ENCODE data around the gene VWA1.
A peak's percentile ranks its signal among the peaks of the same experiment; 100 is the strongest.
"Not testable (repeated sequence)": the region's sequence is repeated elsewhere in the genome, so short reads cannot be mapped to it uniquely, and the experiment has no call there.

Gene VWA1, protein sequence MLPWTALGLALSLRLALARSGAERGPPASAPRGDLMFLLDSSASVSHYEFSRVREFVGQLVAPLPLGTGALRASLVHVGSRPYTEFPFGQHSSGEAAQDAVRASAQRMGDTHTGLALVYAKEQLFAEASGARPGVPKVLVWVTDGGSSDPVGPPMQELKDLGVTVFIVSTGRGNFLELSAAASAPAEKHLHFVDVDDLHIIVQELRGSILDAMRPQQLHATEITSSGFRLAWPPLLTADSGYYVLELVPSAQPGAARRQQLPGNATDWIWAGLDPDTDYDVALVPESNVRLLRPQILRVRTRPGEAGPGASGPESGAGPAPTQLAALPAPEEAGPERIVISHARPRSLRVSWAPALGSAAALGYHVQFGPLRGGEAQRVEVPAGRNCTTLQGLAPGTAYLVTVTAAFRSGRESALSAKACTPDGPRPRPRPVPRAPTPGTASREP

DNA sequence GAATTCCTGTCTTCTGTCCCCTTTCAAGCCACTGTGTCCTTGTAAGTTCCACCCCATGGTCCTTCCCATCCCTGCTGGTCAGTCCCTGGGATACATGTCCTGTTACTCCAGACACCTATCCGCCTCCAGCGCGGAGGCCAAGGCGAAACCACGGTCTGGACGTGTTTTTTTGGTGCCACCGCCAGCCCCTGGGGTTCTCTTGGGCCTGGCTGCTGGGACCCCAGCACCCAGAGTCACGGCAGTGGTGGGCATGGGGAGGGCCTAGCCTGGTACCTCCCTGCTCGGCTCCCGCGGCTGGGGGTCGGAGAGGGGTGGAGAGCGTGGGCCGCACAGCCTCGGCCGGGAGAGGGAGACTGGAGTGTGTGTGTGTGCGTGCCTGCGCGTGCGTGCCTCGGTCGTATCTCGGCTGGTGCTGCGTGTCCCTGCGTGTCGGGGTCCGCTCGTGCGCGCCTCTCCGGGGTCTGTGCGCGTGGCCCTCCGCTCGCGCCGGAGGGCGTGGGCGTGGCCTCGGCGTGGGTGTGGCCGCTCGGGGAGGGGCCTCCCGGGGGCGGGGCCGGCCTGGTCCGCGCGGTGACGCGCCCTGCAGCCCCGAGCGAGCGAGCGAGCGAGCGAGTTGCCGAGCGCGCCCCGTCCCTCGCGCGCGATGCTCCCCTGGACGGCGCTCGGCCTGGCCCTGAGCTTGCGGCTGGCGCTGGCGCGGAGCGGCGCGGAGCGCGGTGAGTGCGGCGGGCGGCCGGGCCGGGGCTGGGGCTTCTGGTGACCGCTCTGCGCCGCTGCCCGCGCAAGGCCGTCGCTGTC, at the start of gene VWA1:
VWA1 (plus strand) TSS at position 585 of the 798 bp plus-strand sequence; CDS start at position 644, 59 bp downstream.
- DNase-seq, result peak; percentile 78

DNA sequence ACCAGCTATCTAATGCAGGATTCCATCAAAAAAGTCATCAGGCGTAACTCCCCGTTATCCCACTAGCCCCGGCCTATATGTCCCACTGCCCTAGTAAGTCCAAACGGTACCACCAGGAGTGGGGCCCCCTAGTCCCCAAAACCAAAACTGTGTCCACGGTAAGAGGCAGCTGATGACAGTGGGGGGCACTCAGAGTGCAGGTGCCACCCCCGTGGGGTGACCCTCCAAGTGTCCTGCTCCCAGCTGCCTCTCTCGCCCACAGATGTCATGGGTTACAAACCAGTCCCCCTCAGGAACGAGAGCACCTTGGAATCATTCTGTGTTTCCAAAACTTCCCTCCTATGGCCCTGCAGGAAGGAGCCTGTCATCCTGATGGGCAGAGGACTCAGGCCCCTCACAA, 49.6 kb upstream of the VWA1 start:
- no peak for DNase-seq

DNA sequence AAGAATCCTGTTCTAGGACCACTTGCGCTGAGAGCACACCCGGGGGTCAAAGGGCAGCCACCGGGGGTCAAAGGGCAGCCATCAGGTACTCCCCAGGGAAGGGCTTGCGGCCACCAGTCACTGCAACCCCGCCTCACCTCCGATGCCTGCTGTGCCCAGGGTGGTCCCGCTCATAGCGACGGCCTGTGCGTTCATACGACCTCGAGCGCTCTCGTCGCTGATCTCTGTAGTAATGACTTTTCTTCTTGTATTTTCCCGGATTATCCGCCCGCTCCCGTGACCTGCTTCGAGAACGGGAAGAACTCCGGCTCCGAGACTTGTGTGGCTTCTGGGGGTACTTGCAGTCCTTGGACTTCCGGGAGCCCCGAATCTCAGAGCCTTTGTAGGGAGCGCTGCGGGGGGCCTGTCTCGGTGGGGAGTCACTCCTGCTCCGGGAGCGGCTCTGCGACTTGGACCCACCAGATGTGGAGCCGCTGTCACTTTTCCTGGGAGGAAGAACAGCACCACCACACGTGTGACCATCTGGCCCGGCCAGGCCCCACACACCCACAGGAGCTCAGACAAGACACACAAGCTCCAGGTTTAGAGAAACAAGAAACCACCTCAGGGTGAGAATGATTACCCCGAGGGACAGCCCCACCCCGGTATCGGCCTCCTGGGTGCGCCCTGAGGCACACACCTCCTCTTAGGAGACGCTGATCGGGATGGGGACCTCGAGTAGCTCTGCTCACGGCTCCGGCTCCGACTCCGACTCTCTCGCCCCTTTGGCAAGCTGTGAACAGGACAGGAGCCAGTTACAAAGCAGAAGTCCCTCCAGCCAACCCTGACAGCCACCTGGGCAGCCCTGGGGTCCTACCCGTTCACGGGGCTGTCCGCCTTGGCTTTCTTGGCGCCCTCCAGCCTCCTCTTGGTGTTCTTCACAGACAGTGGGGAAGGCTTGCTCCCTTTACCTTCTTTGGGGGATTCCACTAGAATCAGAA, 48.1 kb upstream of the VWA1 start:
- no peak for DNase-seq

DNA sequence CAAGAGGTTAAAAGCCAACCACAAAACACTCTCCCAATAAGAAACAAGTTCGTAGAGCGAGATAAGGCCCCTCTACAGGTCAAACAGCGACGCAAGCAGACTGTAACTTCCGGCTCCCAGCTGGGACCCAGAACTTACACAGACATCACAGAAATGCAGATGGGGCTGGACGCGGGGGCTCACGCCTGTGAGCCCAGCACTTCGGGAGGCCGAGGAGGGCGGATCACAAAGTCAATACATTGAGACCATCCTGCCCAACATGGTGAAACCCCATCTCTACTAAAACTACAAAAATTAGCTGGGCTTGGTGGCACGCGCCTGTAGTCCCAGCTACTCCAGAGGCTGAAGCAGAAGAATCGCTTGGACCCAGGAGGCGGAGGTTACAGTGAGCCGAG, 47.4 kb upstream of the VWA1 start:
- DNase-seq, result no peak

DNA sequence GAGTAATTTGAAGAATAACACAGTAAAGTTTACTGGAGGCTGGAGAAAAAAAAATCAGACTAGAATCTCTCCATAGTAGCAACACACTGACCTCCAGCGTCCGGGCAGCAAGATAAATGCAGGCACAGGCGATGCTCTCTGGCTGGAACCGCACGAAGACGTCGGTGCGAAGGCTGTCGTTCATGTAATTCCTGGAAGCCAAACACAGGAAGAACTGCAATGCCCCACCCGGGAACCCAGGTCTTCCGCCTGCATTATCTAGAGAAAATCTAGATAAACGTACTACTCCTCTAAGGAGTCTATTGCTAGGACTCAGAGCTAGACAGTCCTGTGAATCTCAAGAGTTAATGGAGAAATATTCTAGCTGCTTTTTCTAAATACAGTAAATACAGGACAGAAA, 44.8 kb upstream of the VWA1 start:
- DNase-seq, result no peak

DNA sequence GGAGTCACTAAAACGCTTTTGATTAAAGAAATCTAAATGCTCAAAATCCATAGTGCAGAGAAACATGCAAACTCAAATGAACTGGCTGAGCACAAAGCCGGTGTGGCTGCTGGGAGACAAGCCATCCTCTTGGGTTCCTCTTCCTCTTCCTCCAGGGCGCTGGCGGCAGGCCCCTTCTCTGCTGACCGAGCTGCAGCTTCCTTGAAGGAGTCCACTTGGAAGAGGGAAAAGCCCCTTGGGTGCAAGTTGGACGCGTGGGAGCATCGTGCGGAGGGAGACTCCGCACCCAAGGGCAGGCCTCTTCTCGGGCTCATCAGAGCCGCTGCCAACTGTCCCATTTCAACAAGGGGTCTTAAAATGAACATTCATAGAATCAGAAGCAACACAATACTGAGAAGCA, 44.3 kb upstream of the VWA1 start:
- no peak for DNase-seq

DNA sequence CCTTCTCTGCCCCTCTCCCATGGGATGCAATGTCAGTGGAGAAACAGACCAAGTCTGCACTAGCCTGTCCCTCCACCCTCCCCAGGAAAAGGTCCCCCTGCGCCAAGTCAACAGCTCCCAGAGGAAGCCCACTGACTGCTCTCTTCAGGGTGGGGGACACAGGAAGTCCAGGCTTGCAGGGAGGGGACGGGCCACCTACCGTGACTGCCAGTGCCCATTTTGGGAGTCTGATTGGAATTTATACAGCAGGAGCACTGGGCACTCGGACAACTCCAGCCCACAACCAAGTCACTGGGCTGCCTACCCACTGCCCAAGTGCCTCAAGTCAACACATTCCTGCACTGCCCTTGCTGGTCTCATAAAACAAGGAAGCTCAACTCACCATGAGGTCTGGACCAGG, 42.5 kb upstream of the VWA1 start:
- no peak for DNase-seq

DNA sequence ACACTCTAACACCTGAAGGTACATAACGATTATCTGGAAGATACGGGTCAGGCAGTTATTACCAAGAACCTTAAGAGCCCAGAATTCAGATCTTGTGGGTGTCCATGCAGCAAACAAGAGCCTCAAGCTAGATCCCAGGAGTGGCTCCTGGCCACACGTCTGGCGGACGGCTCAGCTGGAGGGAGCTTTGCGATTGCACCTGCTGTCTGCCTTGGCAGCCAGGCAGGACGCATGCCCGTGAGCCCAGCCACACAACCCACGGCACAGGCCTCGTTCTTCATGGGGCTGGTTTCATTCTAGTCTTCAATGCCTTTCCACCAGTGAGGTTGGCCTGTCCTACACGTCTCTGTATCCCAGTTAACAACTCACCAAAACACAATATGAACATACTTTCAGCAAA, 42.1 kb upstream of the VWA1 start:
- DNase-seq, result no peak

DNA sequence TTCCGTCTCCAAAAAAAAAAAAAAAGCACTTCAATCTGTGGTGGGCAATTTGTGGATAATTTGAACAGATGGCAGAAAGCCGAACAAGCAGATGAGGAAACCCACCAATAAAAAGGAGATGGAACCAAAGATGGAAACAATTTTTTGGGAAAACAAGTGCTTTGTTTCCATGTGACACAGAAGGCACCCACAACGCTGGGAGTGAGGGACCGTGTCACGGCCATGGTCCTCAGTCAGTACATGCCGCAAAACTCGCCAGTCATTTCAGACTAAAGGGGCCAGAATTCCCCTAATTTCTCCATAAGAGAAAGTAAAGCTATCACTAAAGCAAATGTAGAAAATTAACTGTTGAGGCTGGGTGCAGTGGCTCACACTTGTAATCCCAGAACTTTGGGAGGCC, 41.4 kb upstream of the VWA1 start:
- DNase-seq, result no peak

DNA sequence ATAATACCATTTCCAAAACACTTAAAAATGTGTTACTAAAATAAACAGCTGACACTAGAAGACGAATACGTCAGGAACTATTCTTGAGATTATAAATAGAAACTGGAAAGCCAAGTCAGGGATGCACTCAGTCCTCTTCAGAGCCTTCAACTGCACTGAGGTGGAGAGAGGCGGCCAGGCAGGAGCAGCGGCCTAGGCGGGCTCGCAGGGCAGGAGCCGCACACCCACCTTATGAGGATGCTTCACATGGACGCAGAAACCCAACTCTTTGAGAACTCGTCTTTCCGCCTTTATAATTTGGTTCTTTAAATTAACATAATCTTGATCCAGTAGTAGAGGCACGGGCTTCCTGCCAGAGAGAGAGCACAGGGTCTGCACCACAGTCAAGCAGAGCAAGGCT, 40.3 kb upstream of the VWA1 start:
- no peak for DNase-seq

DNA sequence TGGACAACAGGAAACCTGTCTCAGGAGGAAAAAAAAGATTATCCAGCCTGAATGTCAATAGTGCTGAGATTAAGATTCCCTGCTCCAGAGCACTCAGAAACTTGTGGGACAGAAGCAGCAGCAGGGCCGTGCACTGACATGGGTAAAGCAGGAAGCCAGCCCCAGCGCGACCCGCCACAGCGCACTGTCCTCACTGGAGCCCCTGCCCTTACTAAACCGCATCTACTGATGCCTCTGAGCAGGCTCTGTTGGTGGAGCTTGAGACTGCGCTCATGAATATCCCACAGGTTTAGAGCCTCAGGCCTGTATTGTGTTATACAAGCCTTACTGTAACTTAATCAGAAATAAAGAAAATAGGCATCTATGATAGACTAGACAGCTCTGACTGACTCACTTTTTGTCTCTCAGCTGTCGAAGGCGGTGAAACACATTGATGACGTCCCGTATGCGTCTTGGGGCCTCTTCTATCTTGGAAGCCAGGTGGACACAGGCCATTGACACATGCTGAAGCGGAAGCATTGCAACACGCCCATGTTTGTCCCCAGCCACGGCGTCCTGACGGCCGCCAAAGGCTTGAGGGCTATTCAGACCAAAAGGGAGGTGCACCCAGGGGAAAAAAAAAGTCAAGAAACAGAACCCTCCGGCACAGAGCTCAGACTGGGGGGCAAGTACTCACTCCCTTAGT, 37.5 kb upstream of the VWA1 start:
- no peak for DNase-seq

DNA sequence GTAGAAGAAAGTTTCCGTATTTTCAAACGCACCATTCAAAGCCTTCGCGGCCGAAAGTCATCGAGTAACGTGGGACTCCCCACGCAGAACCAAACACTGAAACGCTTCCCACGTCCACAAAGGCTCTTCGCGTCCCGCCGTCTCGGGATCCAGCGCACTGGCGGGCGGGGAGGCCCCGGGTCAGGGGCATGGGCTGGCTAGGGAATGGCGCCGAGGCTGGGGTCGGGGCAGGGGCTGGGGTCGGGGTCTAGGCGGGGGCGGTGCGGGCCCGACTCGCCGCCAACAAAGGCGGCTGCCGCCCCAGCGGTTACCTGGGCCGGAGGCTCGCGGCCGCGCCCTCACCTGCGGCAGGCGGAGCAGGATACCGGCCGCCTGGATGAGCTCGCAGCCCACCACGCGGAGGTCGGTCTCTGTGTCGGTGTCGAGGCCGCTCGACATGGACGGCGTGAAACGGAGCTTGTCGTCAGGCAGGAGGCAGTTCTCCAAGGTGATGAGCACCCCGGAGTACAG, 36.8 kb upstream of the VWA1 start:
- DNase-seq, result no peak

DNA sequence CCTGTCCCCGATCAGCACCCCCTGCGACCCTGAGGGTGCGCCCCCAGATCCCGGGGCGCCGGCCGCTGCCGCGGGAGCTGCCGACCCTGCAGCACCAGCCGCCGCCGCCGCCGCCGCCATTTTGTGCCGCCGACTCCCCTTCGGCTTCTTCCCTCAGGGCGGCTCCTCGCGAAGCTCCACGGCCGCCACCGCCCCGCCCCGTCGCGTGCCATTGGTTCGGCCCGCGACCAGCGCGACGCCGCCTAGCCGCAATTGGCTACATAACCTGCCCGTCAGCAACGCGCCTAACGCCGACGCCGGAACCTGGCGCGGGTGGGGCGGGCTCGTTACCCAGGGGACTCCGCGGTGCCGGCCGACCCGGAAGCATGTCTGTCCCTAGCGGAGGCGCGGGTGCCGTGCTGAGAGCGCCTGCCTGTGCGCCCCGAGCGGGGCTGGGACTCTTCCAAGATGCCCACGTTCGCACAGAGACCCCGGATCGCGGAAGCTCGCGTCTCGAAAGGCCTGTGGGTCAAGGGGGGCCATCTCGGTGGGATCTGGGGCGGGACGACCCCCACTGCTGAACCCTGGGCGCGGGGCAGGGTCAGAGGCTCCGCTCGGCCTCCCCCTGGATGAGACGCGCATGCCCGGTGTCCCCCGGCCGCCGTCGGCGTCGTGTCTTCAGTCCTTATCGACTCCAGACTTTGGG, 36.2 kb upstream of the VWA1 start, which contains the start of gene CCNL2:
CCNL2 (minus strand) TSS at position 149 of the 685 bp plus-strand sequence; CDS start at position 120, 29 bp downstream.
- DNase-seq, result peak; percentile 99

DNA sequence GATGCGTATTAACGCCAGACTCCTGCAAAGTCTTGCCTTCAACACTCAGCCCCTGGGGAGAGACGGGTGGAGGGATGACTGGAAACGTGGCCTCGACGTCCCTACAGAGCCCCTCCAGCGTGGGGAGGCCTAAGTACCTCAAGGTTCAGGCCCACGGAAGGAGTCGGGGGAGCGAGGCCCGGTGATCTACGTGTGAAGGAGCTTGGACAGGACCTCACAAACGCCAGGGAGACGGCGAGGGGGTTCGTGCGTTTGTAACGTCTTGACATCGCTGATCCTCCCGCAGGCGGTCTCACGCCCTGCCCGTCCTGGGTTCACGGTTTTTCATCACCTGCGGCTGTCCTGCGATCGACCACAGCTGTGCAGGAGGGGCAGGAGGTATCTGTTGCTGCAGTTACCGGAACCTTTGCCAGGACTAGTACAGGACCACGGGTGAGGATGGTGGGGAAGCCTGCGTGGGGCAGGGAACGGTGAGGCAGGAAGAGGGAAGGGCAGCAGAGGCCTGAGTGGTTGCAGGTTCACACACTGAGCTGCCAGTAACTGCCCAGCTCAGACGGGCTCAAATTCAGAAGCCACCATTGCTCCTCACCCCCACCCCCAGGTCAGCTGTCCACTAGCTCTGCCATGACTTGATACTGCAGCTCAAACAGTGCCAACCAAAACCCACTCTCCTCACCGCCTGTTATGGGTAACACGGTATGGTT, 35.5 kb upstream of the VWA1 start:
- DNase-seq, result no peak

DNA sequence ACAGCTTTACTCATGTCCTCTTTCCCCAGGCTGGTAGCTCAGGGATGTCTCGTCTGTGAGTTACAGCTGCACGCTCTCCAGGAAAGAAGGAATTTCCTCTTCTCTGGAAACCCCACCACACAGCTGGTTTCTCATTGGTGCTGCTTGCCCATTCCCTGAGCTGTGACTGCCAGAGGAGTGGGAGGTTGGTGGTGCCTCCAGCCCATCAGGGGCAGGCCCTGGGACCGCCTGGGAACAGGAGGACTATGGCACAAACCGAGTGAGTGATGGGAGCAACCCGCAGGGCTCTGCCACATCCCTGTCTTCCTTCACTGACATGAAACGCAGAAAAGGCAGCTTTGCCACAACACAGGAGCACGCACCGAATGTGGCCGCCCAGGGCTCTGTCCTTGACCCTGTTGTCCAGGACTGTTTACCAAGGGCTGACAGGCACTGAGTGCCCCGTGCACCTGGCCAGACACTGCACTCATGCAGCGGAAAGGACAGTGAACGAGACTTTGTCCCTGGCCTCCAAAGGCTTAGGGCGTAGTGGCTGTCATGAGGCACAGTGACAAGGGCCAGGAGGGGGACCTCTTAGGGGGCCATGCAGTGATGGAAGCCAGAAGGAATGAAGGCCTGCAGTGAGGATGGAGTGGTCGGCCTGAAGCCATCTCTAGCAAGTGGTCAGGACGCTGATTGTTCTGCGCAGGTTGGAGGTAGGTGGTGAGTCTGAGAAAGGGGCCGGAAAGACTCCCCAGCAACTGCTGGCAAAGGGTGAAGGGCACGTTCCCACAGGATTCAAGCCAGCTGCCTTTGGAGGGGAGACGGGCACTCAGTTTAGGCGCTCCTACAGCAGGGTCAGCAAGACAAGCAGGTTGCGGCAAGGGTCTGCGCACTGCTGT, 34.7 kb upstream of the VWA1 start:
- no peak for DNase-seq

DNA sequence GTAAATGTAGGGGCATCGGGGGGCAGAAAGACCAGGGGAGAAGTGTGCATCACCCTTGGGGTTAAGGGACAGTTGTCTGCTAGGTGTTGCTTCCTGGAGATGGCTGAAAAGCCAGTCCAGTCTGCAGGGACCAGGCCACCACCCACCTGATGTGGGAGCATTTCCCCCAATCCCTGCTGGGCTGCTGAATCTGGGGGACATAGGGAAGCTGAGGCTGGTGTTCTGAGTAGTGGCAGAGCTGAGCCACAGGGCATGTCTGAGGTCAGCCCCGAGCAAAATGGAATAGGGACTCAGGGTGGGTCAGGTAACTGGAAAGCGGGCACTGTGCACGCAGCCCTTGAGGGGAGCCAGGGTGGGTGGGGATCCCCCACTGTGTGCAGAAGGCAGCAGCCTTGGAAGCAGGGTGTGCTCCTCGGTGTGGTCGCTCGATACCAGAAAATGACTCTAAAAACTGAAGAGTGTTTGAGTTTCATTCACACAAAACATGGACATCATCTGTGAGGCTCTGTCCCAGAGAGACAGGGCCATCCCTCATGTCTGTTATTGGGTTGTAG, 34.0 kb upstream of the VWA1 start:
- DNase-seq, result no peak

DNA sequence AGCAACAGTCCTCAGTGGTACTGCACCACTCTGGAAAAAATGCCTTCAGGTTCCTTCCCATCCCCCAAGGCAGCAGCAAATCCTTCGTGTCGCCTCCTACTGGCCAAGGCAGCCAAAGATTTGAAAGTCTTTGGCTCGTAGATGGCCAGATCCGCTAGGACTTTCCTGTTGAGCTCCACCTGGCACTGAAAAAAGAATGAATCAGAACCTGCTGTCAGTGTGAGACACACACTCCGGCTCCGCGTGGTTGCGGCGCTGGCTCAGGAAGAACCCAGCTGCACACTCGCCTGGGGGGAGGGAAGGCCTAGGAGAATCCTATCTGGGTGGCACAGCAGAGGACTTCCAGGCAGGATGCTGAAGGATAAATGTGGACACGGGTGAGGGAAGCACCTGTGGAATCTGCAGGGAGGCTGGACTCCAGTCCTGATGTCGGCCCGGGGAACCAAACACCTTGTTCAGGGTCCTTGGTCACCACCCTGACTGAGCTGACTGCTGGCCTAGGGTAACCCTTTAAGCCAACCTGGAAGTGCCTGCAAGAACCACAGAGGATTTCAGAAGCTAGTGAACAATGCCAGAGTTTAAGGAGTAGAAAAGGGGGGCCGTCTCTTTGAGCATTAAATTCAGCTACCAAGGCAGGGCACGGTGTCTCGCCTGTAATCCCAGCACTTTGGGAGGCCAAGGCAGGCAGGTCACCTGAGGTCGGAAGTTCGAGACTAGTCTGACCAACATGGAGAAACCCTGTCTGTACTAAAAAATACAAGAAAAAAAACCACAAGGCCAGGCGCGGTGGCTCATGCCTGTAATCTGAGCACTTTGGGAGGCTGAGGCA, 33.2 kb upstream of the VWA1 start:
- peak; percentile 16 for DNase-seq

DNA sequence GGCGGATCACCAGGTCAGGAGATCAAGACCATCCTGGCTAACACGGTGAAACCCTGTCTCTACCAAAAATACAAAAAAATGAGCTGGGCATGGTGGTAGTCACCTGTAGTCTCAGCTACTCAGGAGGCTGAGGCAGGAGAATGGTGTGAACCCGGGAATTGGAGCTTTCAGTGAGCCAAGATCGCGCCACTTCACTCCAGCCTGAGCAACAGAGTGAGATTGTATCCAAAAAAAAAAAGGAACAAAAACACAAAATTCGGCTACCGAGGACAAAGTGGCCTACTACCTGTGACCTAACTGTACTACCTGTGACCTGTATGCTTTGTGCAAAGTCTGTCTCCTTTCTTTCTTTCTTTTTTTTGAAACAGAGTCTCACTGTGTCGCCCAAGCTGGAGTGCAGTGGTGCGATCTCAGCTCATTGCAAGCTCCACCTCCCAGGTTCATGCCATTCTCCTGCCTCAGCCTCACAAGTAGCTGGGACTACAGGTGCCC, 32.5 kb upstream of the VWA1 start:
- not testable (repeated sequence) for DNase-seq
